ENCODE results near the gene RABAC1. TPM values are rescaled to one million over a fixed set of nuclear protein-coding genes. Genes with fewer than 3 reads are reported as not detected.

Gene RABAC1
- total RNA-seq, 1 donor from 2014 or later: 134 TPM

GRCh38 chr19:41927497-41928192 is 31.5 kb downstream of the RABAC1 start:
- peaks cover 78% of the 10 kb centered on the region for H3K27me3 ChIP-seq
- no peaks in the 10 kb centered on the region for H3K36me3 ChIP-seq
- no peak for ATAC-seq
- H3K4me1 ChIP-seq: peaks cover 12% of the 10 kb centered on the region
- H3K4me3 ChIP-seq: peak overlapping the region; percentile 50
- no peak overlapping the region for H3K27ac ChIP-seq
- no peak for DNase-seq
- intact Hi-C loops (cut with DNase I): no loop called here
- no peaks in the 10 kb centered on the region for H3K9me3 ChIP-seq
- no peak for TF ChIP-seq CTCF (IDR thresholded peaks at IDR 0.05)

- intact Hi-C loops (cut with DNase I): no loop called here
Observed at GRCh38 chr19:41926763-41927496, 32.2 kb downstream of the RABAC1 start.

GRCh38 chr19:41926028-41926762 is 32.9 kb downstream of the RABAC1 start:
- no peak for ATAC-seq
- intact Hi-C loops (cut with DNase I): no loop called here
- peaks cover 77% of the 10 kb centered on the region for H3K27me3 ChIP-seq

More at GRCh38 chr19:41926763-41927496, 32.2 kb downstream of the RABAC1 start:
- no peak overlapping the region for H3K4me3 ChIP-seq
- no peak for TF ChIP-seq CTCF (IDR thresholded peaks at IDR 0.05)
- H3K9me3 ChIP-seq: no peaks in the 10 kb centered on the region
- H3K27me3 ChIP-seq: peaks cover 78% of the 10 kb centered on the region
- H3K27ac ChIP-seq: no peak overlapping the region
- no peaks in the 10 kb centered on the region for H3K36me3 ChIP-seq
- DNase-seq: no peak
- peaks cover 12% of the 10 kb centered on the region for H3K4me1 ChIP-seq
- no peak for ATAC-seq

GRCh38 chr19:41925208-41926003 is 33.7 kb downstream of the RABAC1 start:
- Histone ChIP-seq H3K27ac (no peak overlapping the region), H3K4me3 (no peak overlapping the region), H3K36me3 (no peaks in the 10 kb centered on the region), H3K27me3 (peaks cover 77% of the 10 kb centered on the region), H3K9me3 (no peaks in the 10 kb centered on the region), H3K4me1 (peaks cover 12% of the 10 kb centered on the region)
- no peak for ATAC-seq
- no peak for DNase-seq
- intact Hi-C loops (cut with DNase I): no loop called here
- no peak for TF ChIP-seq CTCF (IDR thresholded peaks at IDR 0.05)

More at GRCh38 chr19:41926028-41926762, 32.9 kb downstream of the RABAC1 start:
- Histone ChIP-seq H3K4me3 (no peak overlapping the region), H3K36me3 (no peaks in the 10 kb centered on the region), H3K4me1 (peaks cover 12% of the 10 kb centered on the region), H3K9me3 (no peaks in the 10 kb centered on the region), H3K27ac (no peak overlapping the region)
- no peak for DNase-seq
- TF ChIP-seq CTCF (IDR thresholded peaks at IDR 0.05): no peak

Data from upper lobe of right lung (tissue), 1 donor.